A549 treated with GW870086 at 1 μM for 4 hours (cell line): ENCODE results near the gene GALNT16. TPM values are rescaled to one million over a fixed set of nuclear protein-coding genes. Genes with fewer than 3 reads are reported as not detected.

Experiments used
- total RNA-seq: library from RNA; stranded (reverse); fragments of 200-300 nt; extraction: Qiagen RNA extraction; gene quantifications from 5 replicates; pipeline ENCODE4 v1.2.3, GENCODE V29; 2022; ENCODE audit warnings: low read depth

Gene GALNT16
- 2.5 to 3.8 TPM (median 3.6 TPM) in 5 replicates for total RNA-seq

GRCh38 chr14:69259527-69260189 is at the start of gene GALNT16:
Gene GALNT16 (plus strand): TSS chr14:69260158. CDS start chr14:69260291, 133 bp downstream.

GRCh38 chr14:69398053-69398817 is 138.3 kb downstream of the GALNT16 start, which contains the start of the genes ERH and SLC39A9:
Gene ERH (minus strand): TSS chr14:69398299. CDS start chr14:69398233, 66 bp downstream.
Gene SLC39A9 (plus strand): TSS chr14:69398692. CDS start chr14:69399370, 678 bp downstream.

Other genes with a start within 250 kb of the GALNT16 start
- gene DCAF5, start 107.0 kb upstream of the GALNT16 start, total RNA-seq = 14.1 to 20.4 TPM (median 17.7 TPM) in 5 replicates
- 12.2 to 13.4 TPM (median 12.7 TPM) in 5 replicates for gene EXD2, start 68.7 kb upstream of the GALNT16 start, total RNA-seq
- 327 to 361 TPM (median 329 TPM) in 5 replicates for gene ERH, start 138.1 kb downstream of the GALNT16 start, total RNA-seq
- gene SLC39A9, start 138.5 kb downstream of the GALNT16 start, total RNA-seq = 35.5 to 45.8 TPM (median 42.5 TPM) in 5 replicates
- gene PLEKHD1, start 224.6 kb downstream of the GALNT16 start, total RNA-seq = 0.03 to 0.07 TPM (median 0.03 TPM) in 3 of 5 replicates, not detected in the others